ENCODE measurements around the gene PLA2G12A.

DNA sequence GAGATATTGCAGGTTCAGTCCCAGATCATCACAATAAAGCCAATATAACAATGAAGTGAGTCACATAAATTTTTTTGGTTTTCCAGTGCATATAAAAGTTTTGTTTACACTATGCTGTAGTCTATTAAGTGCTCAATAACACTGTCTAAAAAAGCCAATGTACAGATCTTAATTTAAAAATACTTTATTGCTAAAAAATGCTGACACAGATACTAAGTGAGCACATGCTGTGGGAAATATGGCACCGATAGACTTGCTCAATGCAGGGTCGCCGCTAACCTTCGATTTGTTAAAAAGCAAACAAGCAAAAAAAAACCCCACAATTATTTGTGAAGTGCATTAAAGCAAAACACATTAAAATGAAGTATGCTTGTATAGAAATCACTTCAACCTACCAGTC is 10.3 kb downstream of the PLA2G12A start:
- TF ChIP-seq, protein P1, sequence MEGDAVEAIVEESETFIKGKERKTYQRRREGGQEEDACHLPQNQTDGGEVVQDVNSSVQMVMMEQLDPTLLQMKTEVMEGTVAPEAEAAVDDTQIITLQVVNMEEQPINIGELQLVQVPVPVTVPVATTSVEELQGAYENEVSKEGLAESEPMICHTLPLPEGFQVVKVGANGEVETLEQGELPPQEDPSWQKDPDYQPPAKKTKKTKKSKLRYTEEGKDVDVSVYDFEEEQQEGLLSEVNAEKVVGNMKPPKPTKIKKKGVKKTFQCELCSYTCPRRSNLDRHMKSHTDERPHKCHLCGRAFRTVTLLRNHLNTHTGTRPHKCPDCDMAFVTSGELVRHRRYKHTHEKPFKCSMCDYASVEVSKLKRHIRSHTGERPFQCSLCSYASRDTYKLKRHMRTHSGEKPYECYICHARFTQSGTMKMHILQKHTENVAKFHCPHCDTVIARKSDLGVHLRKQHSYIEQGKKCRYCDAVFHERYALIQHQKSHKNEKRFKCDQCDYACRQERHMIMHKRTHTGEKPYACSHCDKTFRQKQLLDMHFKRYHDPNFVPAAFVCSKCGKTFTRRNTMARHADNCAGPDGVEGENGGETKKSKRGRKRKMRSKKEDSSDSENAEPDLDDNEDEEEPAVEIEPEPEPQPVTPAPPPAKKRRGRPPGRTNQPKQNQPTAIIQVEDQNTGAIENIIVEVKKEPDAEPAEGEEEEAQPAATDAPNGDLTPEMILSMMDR (conservative IDR thresholded peaks at IDR 0.05 in 1 of 2, IDR thresholded peaks at IDR 0.05 in 1 of 2; ENCODE audit: extremely low read depth in 1 of 2, insufficient read depth in 1 of 2, low read depth in 1 of 2, low read length in 2 of 2), result no peak
- TF ChIP-seq EZH2 (IDR thresholded peaks at IDR 0.05; ENCODE audit: borderline replicate concordance, low read length), result no peak

Data from mammary epithelial cell (primary cell).